ENCODE measurements around the gene ZNF532. TPM values are rescaled to one million over a fixed set of nuclear protein-coding genes. Genes with fewer than 3 reads are reported as not detected.

The ZNF532 gene
- total RNA-seq, 4 donors from 2014 or later: 16.2 to 26.9 (median 22.7) TPM

- DNase-seq: no peak
- TF ChIP-seq POLR2A (IDR thresholded peaks at IDR 0.05) (no peak), CTCF (IDR thresholded peaks at IDR 0.05) (no peak), EP300 (IDR thresholded peaks at IDR 0.05; ENCODE audit: low read depth) (no peak), POLR2AphosphoS5 (IDR thresholded peaks at IDR 0.05) (no peak)
- H3K36me3 ChIP-seq: no peaks in the 10 kb centered on the region
- H3K27me3 ChIP-seq: no peaks in the 10 kb centered on the region
- WGBS, 2 donors (ENCODE audit: low coverage in 1 of 2): 46 to 62% methylated on average over 3 of the region's 3 CpGs
- no peaks in the 10 kb centered on the region for H3K9me3 ChIP-seq
- H3K4me1 ChIP-seq: peaks cover 0 to 14% (median 0%) of the 10 kb centered on the region in 4 donors
- intact Hi-C loops (cut with DNase I; ENCODE audit: low total_unique reads) (no loop called here), in situ Hi-C loops (cut with MboI; ENCODE audit: low pct_ligation_motif_present in 1 of 4, low pct_unique_long_range_greater_than_20kb in 1 of 4, low sequenced_read_pairs in 3 of 4) (no loop called here)
- no peak overlapping the region for H3K4me3 ChIP-seq
- H3K27ac ChIP-seq: peak overlapping the region in 2 of 4 donors; percentile 29 to 47
These were observed 72.6 kb downstream of the ZNF532 start for GRCh38 chr18:58937071-58937886.

- no peaks in the 10 kb centered on the region for H3K27me3 ChIP-seq
- in situ Hi-C loops (cut with MboI; ENCODE audit: low pct_ligation_motif_present in 1 of 4, low pct_unique_long_range_greater_than_20kb in 1 of 4, low sequenced_read_pairs in 3 of 4) (no loop called here), intact Hi-C loops (cut with DNase I; ENCODE audit: low total_unique reads) (no loop called here)
- H3K9me3 ChIP-seq: no peaks in the 10 kb centered on the region
- H3K27ac ChIP-seq: peak overlapping the region in 1 of 4 donors; percentile 7
- DNase-seq: no peak
- H3K36me3 ChIP-seq: no peaks in the 10 kb centered on the region
- TF ChIP-seq POLR2A (IDR thresholded peaks at IDR 0.05): no peak
- no peak for TF ChIP-seq CTCF (IDR thresholded peaks at IDR 0.05)
- no peak for TF ChIP-seq POLR2AphosphoS5 (IDR thresholded peaks at IDR 0.05)
- TF ChIP-seq EP300 (IDR thresholded peaks at IDR 0.05; ENCODE audit: low read depth): no peak
- WGBS, 2 donors (ENCODE audit: low coverage in 1 of 2): 76 to 78% methylated on average over 3 of the region's 3 CpGs
- no peak overlapping the region for H3K4me3 ChIP-seq
- peaks cover 0 to 18% (median 0%) of the 10 kb centered on the region in 4 donors for H3K4me1 ChIP-seq
These were observed 73.2 kb downstream of the ZNF532 start for GRCh38 chr18:58937887-58938267.

GRCh38 chr18:58941426-58942099, 76.9 kb downstream of the ZNF532 start:
- Histone ChIP-seq H3K27ac (no peak overlapping the region), H3K4me3 (no peak overlapping the region), H3K9me3 (no peaks in the 10 kb centered on the region), H3K4me1 (peaks cover 0 to 17% (median 0%) of the 10 kb centered on the region in 4 donors), H3K27me3 (no peaks in the 10 kb centered on the region), H3K36me3 (no peaks in the 10 kb centered on the region)
- in situ Hi-C loops (cut with MboI; ENCODE audit: low pct_ligation_motif_present in 1 of 4, low pct_unique_long_range_greater_than_20kb in 1 of 4, low sequenced_read_pairs in 3 of 4): no loop called here
- intact Hi-C loops (cut with DNase I; ENCODE audit: low total_unique reads): no loop called here
- TF ChIP-seq CTCF (IDR thresholded peaks at IDR 0.05): no peak
- no peak for TF ChIP-seq POLR2A (IDR thresholded peaks at IDR 0.05)
- no peak for TF ChIP-seq EP300 (IDR thresholded peaks at IDR 0.05; ENCODE audit: low read depth)
- no peak for TF ChIP-seq POLR2AphosphoS5 (IDR thresholded peaks at IDR 0.05)
- no peak for DNase-seq
- WGBS, 2 donors (ENCODE audit: low coverage in 1 of 2): 94 to 100% methylated on average over 3 to 8 of the region's 8 CpGs

GRCh38 chr18:58943896-58944295, 79.2 kb downstream of the ZNF532 start:
- TF ChIP-seq POLR2AphosphoS5 (IDR thresholded peaks at IDR 0.05) (no peak), EP300 (IDR thresholded peaks at IDR 0.05; ENCODE audit: low read depth) (no peak), CTCF (IDR thresholded peaks at IDR 0.05) (no peak), POLR2A (IDR thresholded peaks at IDR 0.05) (no peak)
- peaks cover 0 to 4% (median 0%) of the 10 kb centered on the region in 4 donors for H3K4me1 ChIP-seq
- in situ Hi-C loops (cut with MboI; ENCODE audit: low pct_ligation_motif_present in 1 of 4, low pct_unique_long_range_greater_than_20kb in 1 of 4, low sequenced_read_pairs in 3 of 4) (no loop called here), intact Hi-C loops (cut with DNase I; ENCODE audit: low total_unique reads) (no loop called here)
- no peaks in the 10 kb centered on the region for H3K27me3 ChIP-seq
- 54 to 67% methylated on average over 3 of the region's 3 CpGs for WGBS, 2 donors (ENCODE audit: low coverage in 1 of 2)
- no peaks in the 10 kb centered on the region for H3K9me3 ChIP-seq
- no peak for DNase-seq
- H3K27ac ChIP-seq: no peak overlapping the region
- no peak overlapping the region for H3K4me3 ChIP-seq
- no peaks in the 10 kb centered on the region for H3K36me3 ChIP-seq
